ENCODE results near the gene MMP24OS.

The MMP24OS gene

GRCh38 chr20:35279040-35279439, 1.1 kb upstream of the MMP24OS start:
- TF ChIP-seq, protein P1, sequence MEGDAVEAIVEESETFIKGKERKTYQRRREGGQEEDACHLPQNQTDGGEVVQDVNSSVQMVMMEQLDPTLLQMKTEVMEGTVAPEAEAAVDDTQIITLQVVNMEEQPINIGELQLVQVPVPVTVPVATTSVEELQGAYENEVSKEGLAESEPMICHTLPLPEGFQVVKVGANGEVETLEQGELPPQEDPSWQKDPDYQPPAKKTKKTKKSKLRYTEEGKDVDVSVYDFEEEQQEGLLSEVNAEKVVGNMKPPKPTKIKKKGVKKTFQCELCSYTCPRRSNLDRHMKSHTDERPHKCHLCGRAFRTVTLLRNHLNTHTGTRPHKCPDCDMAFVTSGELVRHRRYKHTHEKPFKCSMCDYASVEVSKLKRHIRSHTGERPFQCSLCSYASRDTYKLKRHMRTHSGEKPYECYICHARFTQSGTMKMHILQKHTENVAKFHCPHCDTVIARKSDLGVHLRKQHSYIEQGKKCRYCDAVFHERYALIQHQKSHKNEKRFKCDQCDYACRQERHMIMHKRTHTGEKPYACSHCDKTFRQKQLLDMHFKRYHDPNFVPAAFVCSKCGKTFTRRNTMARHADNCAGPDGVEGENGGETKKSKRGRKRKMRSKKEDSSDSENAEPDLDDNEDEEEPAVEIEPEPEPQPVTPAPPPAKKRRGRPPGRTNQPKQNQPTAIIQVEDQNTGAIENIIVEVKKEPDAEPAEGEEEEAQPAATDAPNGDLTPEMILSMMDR (IDR thresholded peaks at IDR 0.05) = no peak

GRCh38 chr20:35277127-35277526, 795 bp downstream of the MMP24OS start:
- TF ChIP-seq, protein P1 (IDR thresholded peaks at IDR 0.05) = no peak

GRCh38 chr20:35276408-35276807, 1.5 kb downstream of the MMP24OS start:
- TF ChIP-seq, protein P1 (IDR thresholded peaks at IDR 0.05) = no peak

DNA sequence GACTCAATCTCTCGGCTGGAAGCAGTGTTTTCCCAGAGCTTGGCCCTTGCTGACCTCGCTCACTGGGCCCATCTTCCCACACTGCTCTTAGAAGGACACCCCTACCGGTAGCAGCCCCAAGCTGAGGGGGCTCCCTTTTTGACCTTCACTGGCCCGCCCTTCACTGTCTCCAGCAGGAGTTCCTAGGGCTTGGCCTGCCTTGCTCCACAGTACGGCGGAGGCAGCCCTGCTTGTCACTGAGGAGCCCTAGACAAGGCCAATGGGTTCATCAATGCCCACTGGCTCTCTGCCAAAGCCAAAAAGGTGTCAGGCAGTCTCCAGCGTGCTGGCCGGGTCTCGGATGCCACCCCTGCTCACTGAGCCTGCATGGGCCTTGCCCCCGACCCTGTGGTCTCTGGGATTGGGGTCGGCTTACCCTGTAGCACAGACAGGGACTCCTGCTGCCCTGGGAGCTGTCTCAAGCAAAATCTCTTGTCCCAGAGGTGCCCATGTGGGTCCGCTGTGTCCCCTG, 2.1 kb downstream of the MMP24OS start:
- TF ChIP-seq, protein P1 (IDR thresholded peaks at IDR 0.05) = no peak

GRCh38 chr20:35274172-35275092, 3.5 kb downstream of the MMP24OS start:
- TF ChIP-seq, protein P1 (IDR thresholded peaks at IDR 0.05) = no peak

DNA sequence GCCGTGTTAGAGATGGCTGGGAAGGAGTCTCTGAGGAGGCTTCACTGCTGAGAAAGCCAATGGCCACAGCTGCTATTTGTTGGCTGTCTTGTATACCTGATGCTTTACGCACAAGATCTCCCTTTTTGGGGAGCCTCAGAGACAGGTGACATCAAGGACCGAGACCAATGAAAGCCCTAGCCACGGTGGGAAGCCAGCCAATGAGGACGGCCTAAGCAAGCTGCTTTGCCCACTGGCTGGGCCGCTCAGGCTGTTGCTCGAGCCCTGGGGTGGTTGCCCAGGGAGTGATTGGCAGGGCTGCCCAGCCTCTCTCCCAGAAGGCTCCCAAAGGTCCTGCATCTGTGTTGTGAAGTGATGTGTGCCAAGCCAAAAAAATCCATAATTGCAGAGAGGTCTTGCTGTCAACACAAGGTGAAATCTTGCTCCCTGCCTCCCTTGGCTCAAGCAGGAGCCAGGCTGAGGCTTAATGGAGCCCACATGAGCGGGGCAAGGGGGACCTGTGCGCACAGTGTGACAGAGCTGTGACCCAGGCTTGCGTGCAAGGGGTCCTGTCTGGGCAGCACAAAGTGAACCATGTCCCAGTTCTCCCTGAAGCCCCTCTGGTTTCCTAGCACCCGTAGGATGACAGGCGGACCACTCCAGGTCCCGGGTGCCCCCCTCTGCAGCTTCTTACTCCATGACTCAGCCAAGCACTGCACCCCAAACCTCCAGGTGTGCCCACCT, 4.3 kb downstream of the MMP24OS start:
- TF ChIP-seq, protein P1 (IDR thresholded peaks at IDR 0.05) = no peak

DNA sequence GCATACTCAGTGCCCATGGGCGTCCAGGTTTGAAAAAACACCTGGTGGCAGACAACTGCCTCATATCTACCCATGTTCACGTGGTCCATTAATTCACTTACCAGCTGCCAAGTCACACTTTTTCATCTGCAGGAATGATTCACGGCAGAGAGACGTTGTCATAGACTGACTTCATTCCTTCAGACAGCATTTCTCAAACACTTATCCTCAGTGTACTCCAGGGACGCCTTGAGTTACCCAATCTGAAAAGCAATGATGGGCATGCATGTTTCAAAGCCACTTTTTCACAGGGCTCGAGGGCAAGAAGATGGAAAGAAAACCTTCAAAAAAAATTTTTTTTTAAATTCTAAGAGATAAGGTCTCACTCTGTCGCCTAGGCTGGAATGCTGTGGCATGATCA, 6.0 kb downstream of the MMP24OS start:
- TF ChIP-seq, protein P1 (IDR thresholded peaks at IDR 0.05) = no peak

All from LNCAP (cell line).